Activated CD8-positive, alpha-beta memory T cell treated with anti-CD3 and anti-CD28 coated beads, Interleukin-2, amount 50 U/mL, for 48 hours (primary cell): ENCODE measurements around the gene STAT3.
"Not testable (repeated sequence)": the region's sequence is repeated elsewhere in the genome, so short reads cannot be mapped to it uniquely, and the experiment has no call there.

Experiments used
- DNase-seq: peaks from one replicate; pipeline ENCODE4 v3.0.0-alpha.2; 2020

STAT3 gene

GRCh38 chr17:42378959-42379594 is 9.2 kb downstream of the STAT3 start:
- DNase-seq = no peak

DNA sequence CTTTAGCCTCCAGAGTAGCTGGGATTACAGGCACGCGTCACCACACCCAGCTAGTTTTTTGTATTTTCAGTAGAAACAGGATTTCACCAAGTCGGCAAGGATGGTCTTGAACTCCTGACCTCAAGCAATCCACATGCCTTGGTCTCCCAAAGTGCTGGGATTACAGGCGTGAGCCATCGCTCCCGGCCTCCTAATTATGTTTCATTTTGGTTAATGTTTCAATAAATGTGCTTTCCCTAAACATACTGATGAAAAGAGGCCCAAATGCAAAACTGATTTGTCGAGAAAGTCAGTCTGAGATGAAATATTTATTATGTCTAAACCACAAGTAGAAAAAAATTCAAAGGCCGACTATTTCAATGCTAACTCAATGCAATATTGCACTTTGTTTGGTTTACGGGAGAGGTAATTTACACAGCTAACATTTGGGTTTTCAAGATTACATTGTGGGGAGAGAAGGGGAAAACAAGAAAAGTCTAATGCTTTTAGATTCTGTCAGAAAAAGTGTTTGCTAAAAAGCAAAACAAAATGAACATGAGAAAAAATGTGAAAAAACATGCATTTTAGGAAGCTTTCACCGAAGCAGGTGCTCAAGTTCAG is 9.8 kb downstream of the STAT3 start:
- no peak for DNase-seq

DNA sequence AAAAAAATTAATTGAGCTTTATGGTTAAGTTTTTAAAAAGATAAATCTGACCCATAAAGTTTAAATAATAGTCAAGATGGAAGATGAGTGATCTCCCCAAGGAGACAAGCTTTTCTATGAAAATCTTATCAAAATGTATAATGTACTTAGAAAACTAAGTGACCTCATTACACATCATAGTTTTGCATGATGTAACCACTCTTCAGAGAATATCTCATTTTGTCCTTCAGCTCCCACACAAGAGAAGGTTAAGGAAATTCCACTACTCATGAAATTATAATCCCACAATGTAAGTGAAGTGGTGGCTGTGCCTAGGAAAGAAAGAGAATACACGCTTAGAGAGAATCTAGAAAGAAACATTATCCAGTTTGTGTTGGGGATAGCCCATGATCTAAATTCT is 14.3 kb downstream of the STAT3 start:
- DNase-seq = no peak

DNA sequence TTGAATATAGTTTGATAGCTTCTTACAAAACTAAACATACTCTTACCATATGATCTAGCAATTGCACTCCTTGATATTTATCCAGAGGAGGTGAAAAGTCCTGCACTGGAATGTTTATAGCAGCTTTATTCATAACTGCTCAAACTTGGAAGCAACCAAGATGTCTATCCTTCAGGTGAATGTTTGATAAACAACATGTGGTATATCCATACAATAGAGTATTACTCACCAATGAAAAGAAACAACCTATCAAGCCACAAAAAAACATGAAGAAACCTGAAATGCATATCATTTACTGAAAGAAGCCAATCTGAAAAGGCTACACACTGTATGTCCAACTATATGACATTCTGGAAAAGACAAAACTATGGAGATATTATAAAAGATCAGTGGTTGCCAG is 16.1 kb downstream of the STAT3 start:
- DNase-seq = no peak

- not testable (repeated sequence) for DNase-seq
Measured at GRCh38 chr17:42368797-42369561, 19.3 kb downstream of the STAT3 start.

- not testable (repeated sequence) for DNase-seq
Measured at GRCh38 chr17:42368310-42368709, 19.9 kb downstream of the STAT3 start.

- DNase-seq = not testable (repeated sequence)
Measured at GRCh38 chr17:42366176-42367023, 21.8 kb downstream of the STAT3 start.

DNA sequence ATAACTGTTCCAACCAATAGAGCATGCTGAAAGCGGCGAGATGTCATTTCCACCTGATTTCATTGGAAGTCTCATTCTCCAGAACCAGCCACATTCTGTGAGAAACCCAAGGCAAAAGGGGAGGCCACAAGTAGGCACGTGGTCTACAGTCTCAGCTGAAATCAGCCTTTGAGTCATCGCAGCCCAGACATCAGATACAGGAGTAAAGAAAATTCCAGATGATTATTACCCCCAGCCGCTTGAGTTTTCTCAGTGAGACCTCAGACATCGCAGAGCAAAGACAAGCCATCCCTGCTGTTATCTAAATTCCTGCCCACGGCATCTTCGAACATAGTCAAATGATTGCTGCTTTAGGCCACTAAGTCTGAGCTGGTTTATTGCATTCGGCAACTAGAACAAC is 23.1 kb downstream of the STAT3 start:
- no peak for DNase-seq

DNA sequence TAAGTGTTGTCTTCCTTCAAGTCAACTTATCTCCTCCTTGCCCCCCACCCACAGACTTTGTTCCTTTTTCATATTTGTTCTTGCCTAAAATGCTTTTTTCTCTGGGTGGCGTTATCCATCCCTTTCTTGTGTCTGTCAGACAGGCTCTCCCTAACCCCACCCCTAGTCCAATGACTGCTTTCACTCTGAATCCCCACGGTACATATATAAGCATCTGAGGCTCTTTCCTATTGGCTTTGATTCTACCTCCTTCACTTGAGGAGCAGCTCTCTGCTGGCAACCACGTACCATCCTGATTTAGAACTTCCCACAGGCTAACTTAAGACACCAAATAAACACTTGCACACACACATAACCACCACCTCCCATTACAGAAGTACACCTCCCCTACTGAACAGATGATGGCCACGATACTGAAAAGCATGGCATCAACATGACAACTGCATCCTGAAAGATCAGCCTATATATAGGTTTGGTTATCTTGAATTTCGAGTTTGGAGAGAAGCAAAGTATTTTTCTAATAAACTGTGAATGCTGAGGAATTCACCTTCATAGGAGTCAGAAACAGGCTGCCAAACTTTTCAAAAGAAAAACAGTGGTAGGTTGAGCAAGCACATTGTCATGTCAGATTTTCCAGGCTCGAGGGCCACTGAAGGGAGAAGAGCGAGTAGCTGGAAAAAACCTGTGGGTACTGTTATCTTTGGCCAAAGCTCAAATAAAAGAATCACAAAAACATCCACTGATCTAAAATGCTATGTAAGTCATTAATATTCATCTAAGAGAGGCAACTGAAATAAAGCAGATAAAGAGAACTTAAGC is 24.3 kb downstream of the STAT3 start:
- DNase-seq = no peak

- DNase-seq = no peak
Measured at GRCh38 chr17:42363231-42363630, 25.0 kb downstream of the STAT3 start.

GRCh38 chr17:42362245-42362961 is 25.8 kb downstream of the STAT3 start:
- DNase-seq = no peak

DNA sequence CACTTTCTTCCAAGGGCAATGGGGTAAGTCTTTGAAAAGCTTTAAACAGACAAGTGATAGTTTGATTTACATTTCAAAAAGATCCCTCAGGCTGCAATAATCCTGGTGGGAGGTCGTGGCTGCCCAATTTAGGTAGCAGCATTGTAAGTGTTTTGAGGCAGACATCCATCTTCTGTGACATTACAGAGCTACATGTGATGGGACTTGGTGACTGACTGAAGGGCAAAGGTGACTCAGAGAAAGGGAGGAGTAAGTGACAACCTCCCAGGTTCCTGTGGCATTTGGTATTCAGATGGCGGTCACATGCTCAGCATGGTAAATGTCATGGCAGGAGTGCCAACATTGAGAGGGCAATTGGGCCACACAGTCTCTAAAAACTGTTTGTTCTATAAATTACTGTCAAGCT is 26.5 kb downstream of the STAT3 start:
- DNase-seq = no peak

DNA sequence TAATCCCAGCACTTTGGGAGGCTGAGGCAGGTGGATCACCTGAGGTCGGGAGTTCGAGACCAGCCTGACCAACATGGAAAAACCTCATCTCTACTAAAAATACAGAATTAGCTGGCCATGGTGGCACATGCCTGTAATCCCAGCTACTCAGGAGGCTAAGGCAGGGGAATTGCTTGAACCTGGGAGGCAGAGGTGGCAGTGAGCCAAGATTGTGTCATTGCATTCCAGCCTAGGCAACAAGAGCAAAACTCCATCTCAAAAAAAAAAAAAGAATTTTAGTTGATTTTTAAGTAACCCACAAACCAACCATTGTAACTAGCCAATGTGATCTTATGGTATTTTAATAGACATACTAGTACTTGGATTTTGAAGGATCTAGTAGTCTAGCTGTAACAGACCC is 27.9 kb downstream of the STAT3 start:
- not testable (repeated sequence) for DNase-seq

DNA sequence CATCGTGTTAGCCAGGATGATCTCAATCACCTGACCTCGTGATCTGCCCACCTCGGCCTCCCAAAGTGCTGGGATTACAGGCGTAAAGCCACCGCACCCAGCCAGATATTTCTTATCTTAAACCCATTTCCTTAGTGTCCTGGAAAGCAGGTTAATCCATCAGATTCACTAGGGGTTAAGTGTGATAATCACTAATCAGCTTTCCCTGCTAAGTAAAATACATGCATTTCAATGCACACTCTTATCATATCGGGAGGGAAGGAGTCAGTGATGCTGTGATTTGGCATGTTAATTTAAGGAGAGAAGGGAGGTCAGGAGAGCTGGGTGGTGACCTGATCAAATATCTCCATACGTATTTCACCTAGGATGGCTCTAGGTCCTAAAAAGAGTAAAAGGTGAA is 29.1 kb downstream of the STAT3 start:
- DNase-seq = no peak

DNA sequence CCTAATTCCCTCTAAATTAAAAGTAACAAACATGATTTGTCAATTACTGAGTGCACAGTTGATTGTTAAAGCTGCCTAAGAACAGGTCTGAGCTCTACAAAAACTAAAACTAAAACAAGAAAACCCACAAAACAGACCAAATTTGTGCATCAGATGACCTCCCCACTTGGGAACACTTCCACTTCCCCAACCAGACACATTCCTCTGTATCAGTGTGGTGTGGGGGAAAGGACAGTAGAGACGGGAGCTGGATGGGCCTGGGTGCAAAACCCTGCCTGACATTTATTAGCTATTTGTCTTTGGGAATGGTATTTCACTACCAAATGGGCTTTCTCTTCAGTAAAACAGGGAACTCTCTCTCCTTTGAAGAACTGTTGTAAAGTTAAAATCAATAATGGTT is 29.8 kb downstream of the STAT3 start:
- DNase-seq = no peak

- DNase-seq = no peak
Measured at GRCh38 chr17:42354956-42355843, 33.0 kb downstream of the STAT3 start.

DNA sequence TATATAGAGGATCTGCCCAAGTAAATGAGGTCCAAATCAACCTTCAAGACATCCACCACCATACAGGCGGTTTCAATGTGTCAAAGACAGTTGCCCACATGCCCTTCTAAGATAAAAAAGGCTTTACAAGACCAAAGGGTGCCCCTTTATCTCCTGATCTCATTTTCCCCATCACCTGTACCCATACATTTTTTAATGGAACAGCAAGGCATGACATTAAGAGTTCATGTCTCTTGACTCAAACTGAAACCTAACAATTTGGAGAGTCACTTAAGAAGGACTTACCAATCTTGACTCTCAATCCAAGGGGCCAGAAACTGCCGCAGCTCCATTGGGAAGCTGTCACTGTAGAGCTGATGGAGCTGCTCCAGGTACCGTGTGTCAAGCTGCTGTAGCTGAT is 40.1 kb downstream of the STAT3 start:
- DNase-seq = no peak

DNA sequence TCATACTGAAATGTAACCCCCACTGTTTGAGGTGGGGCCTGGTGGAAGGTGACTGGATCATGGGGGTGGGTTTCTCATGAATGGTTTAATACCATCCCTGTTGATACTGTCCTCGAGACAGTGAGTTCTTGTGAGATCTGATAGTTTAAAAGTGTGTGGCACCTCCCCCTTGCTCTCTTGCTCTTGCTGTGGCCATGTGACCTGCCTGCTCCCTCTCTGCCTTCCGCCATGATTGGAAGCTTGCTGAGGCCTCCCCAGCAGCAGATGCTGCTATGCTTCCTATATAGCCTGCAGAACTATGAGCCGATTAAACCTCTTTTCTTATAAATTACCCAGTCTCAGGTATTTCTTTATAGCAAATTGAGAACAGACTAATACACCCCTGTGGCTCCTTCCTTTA is 40.6 kb downstream of the STAT3 start:
- DNase-seq = no peak

- DNase-seq = no peak
Measured at GRCh38 chr17:42347198-42347597, 41.0 kb downstream of the STAT3 start.

DNA sequence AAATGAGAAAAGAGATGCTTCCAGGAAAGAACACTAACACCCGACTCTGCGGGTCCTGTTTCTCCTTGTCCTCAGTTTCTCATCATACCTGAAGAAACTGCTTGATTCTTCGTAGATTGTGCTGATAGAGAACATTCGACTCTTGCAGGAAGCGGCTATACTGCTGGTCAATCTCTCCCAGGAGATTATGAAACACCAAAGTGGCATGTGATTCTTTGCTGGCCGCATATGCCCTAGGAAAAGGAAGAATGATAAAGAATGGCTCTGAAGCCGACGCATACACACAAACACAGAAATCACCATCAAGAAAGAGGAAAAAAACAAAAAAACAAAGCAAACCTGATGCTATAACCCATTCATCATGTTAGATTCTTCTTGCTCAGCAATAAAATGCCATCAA is 41.8 kb downstream of the STAT3 start:
- DNase-seq = no peak
